GM12878 (cell line): Measurements from ENCODE around the gene MBD2. TPM values are rescaled to one million over a fixed set of nuclear protein-coding genes. Genes with fewer than 3 reads are reported as not detected.

ENCODE experiments used
- ATAC-seq: fragments of 200-7000 bp; cut with Tn5 transposase; 3 replicates; pipeline ENCODE4 v1.9.1; 2020; ENCODE audit warnings: mild to moderate bottlenecking, moderate library complexity
- BruUV-seq: library from RNA; stranded (reverse); fragments of 400-500 nt; replicated peaks from 2 replicates; lab custom pipeline; 2021; lab: Mats Ljungman, UMichigan
- CTCF ChIA-PET: fragments of 300-600 bp; sonication (Branson Sonifier 250); formaldehyde crosslinking; extraction: SDS; loops from one replicate; lab custom pipeline; 2021; ENCODE audit warnings: inconsistent platforms; lab: Yijun Ruan, JAX
- POLR2A ChIA-PET: fragments of 350-600 bp; formaldehyde crosslinking; extraction: SDS; loops from one replicate; lab custom pipeline; 2021; ENCODE audit warnings: inconsistent platforms; lab: Charles Lee
- RAD21 ChIA-PET: fragments of 300-600 bp; sonication (Branson Sonifier 250); formaldehyde crosslinking; loops from one replicate; lab custom pipeline; 2023; ENCODE audit warnings: antibody characterized with exemption; ENCODE audit not compliant: unreplicated experiment; lab: Charles Lee
- SMC1A ChIA-PET: fragments of 300-600 bp; sonication (Branson Sonifier 250); formaldehyde crosslinking; loops from one replicate; lab custom pipeline; 2023; ENCODE audit not compliant: unreplicated experiment, uncharacterized antibody; lab: Charles Lee
- DNase-seq: peaks from one replicate; pipeline ENCODE4 v3.0.0-alpha.2; 2011; ENCODE audit warnings: low read depth, low spot score
- FAIRE-seq: peaks from 3 replicates; lab custom pipeline; 2011; peaks lifted over from hg19 to GRCh38; lab: Jason Lieb, UNC
- H2AFZ ChIP-seq: 2 replicates; pipeline ENCODE4 v1.6.0; 2011; ENCODE audit warnings: low read depth, low read length, control low read depth; ENCODE audit not compliant: control insufficient read depth
- H3K27ac ChIP-seq: 2 replicates; pipeline ENCODE4 v1.5.1; 2011; ENCODE audit warnings: control low read depth; ENCODE audit not compliant: control insufficient read depth, insufficient read depth
- H3K27me3 ChIP-seq, 2 experiments: replicated peaks in 1 of 2; 2 replicates each; pipeline versions ENCODE4 v1.6.0 to v1.6.1; 2011; ENCODE audit warnings: low read length in 1 of 2; ENCODE audit not compliant: control insufficient read depth in 2 of 2, insufficient read depth in 2 of 2
- H3K36me3 ChIP-seq, 2 experiments: 2 replicates each; pipeline ENCODE4 v1.5.1; 2011; ENCODE audit warnings: low read length in 1 of 2; ENCODE audit not compliant: control insufficient read depth in 2 of 2, insufficient read depth in 2 of 2
- H3K4me1 ChIP-seq: 2 replicates; pipeline ENCODE4 v1.6.1; 2011; ENCODE audit warnings: mild to moderate bottlenecking, low read length, moderate library complexity, mixed read lengths; ENCODE audit not compliant: control insufficient read depth, insufficient read depth
- H3K4me2 ChIP-seq: 2 replicates; pipeline ENCODE4 v1.6.0; 2011; ENCODE audit warnings: control low read depth; ENCODE audit not compliant: control insufficient read depth, insufficient read depth
- H3K4me3 ChIP-seq: fragments of 200-600 bp; sonication (generic); 2 replicates; pipeline ENCODE4 v1.5.1; 2016
- H3K79me2 ChIP-seq: 2 replicates; pipeline ENCODE4 v1.6.0; 2011; ENCODE audit warnings: low read length; ENCODE audit not compliant: control insufficient read depth, insufficient read depth
- H3K9ac ChIP-seq: 2 replicates; pipeline ENCODE4 v1.8.0; 2011; ENCODE audit warnings: low read length, control low read depth, mixed read lengths; ENCODE audit not compliant: control insufficient read depth, insufficient read depth
- H3K9me3 ChIP-seq: replicated peaks from 3 replicates; pipeline ENCODE4 v1.5.1; 2011; ENCODE audit warnings: mild to moderate bottlenecking, low read length; ENCODE audit not compliant: control insufficient read depth, insufficient read depth
- H4K20me1 ChIP-seq: 2 replicates; pipeline ENCODE4 v1.6.0; 2011; ENCODE audit not compliant: control insufficient read depth, insufficient read depth
- CREM ChIP-seq: IDR thresholded peaks from 2 replicates; pipeline ENCODE4 v1.6.1; 2014; ENCODE audit warnings: antibody characterized with exemption, low read depth
- EP300 ChIP-seq, 2 experiments: fragments of 150-350 bp in 1 of 2; IDR thresholded peaks; 2 replicates each; pipeline ENCODE4 v1.6.1; 2011 to 2012; ENCODE audit warnings: low read depth in 2 of 2, low read length in 2 of 2, borderline replicate concordance in 1 of 2, improper control_type of control experiment in 1 of 2, inconsistent platforms in 1 of 2; ENCODE audit not compliant: control insufficient read depth in 1 of 2
- EZH2 ChIP-seq: IDR thresholded peaks from 2 replicates; pipeline ENCODE4 v1.6.1; 2012; ENCODE audit warnings: low read depth, mild to moderate bottlenecking, control low read depth, inconsistent platforms, low read length, borderline replicate concordance; ENCODE audit not compliant: control insufficient read depth
- FOXM1 ChIP-seq: IDR thresholded peaks from 2 replicates; pipeline ENCODE4 v1.6.1; 2012; ENCODE audit warnings: low read depth, mild to moderate bottlenecking, inconsistent platforms, low read length, moderate library complexity
- HDAC2 ChIP-seq: fragments of 200-600 bp; sonication (generic); IDR thresholded peaks from 2 replicates; pipeline ENCODE4 v1.6.1; 2017
- PAX8 ChIP-seq: fragments of 450-650 bp; IDR thresholded peaks from 2 replicates; pipeline ENCODE4 v1.6.1; 2017; ENCODE audit warnings: mild to moderate bottlenecking, moderate library complexity
- PML ChIP-seq: IDR thresholded peaks from 2 replicates; pipeline ENCODE4 v1.6.1; 2012; ENCODE audit warnings: low read length, inconsistent platforms
- RAD21 ChIP-seq: IDR thresholded peaks from 2 replicates; pipeline ENCODE4 v1.6.1; 2011; ENCODE audit warnings: mild to moderate bottlenecking, low read depth, low read length, moderate library complexity; ENCODE audit not compliant: insufficient read depth
- SMAD1 ChIP-seq: fragments of 450-650 bp; IDR thresholded peaks from 2 replicates; pipeline ENCODE4 v1.6.1; 2018; ENCODE audit warnings: mild to moderate bottlenecking, low read depth; ENCODE audit not compliant: partially characterized antibody
- STAT1 ChIP-seq: fragments of 450-650 bp; conservative IDR thresholded peaks from 2 replicates; pipeline ENCODE4 v1.6.1; 2014; ENCODE audit warnings: antibody characterized with exemption, mild to moderate bottlenecking
- TARDBP ChIP-seq: IDR thresholded peaks from 2 replicates; pipeline ENCODE4 v1.6.1; 2016; ENCODE audit warnings: borderline replicate concordance
- WGBS: methylation state at CpG from one replicate; pipeline ENCODE4 v1.1.6; 2016; ENCODE audit warnings: low lambda C conversion rate; ENCODE audit not compliant: insufficient replicate concordance, insufficient coverage; ENCODE audit errors: missing lambda C conversion rate; 5-methylcytosine and 5-hydroxymethylcytosine counted together
- in situ Hi-C: fragments of 300-500 bp; cut with MboI; formaldehyde crosslinking; loops from 9 replicates; pipeline ENCODE4 v1.14.3; 2018; ENCODE audit warnings: mixed read lengths
- intact Hi-C: fragments of 100-400 bp; cut with micrococcal nuclease; formaldehyde crosslinking; loops from one replicate; pipeline ENCODE4 v1.14.2; 2022; ENCODE audit not compliant: unreplicated experiment
- polyA plus RNA-seq, 11 experiments: library from polyadenylated mRNA; depleted of rRNA in 4 of 11; unstranded in 6 of 11; stranded (reverse) in 5 of 11; fragments of >200 nt; fragmentation: Nextera tagmentation in 4 of 11; fragmentation: Illumina TruSeq in 1 of 11; extraction: Ambion mirVana in 4 of 11; extraction: Trizol in 1 of 11; gene quantifications; 1 replicate in 1 of 11; 2 replicates in 10 of 11; pipeline versions ENCODE4 v1.2.1 to v1.2.3, GENCODE V29; 2011 to 2016; ENCODE audit warnings: inconsistent platforms in 2 of 11, missing spikeins in 2 of 11, low read depth in 1 of 11
- total RNA-seq, 4 experiments: library from RNA; depleted of rRNA in 3 of 4; stranded (reverse); fragments of >200 nt in 3 of 4; fragmentation: Illumina TruSeq in 1 of 4; extraction: Trizol in 1 of 4; gene quantifications; 2 replicates each; pipeline versions ENCODE4 v1.2.1 to v1.2.3, GENCODE V29; 2013 to 2021

MBD2 gene
- total and polyA plus RNA-seq, 10 of the 15 experiments (the other 5 are each of a cell fraction or from before 2014, with no cell fraction given) = 24.1 to 276 (median 57.9) TPM

- no peak overlapping the region for H3K9ac ChIP-seq
- no peak for FAIRE-seq
- BruUV-seq = no TSS peak
- no peaks in the 10 kb centered on the region for H4K20me1 ChIP-seq
- no peaks in the 10 kb centered on the region for H3K79me2 ChIP-seq
- H3K9me3 ChIP-seq = no peaks in the 10 kb centered on the region; the same call in 2 of the 3 replicates
- no peak for ATAC-seq
- intact Hi-C loops = no loop called here
- no peak overlapping the region for H3K4me3 ChIP-seq
- H3K4me2 ChIP-seq = no peak overlapping the region
- in situ Hi-C loops = no loop called here
- no peak overlapping the region for H3K27ac ChIP-seq
- H3K4me1 ChIP-seq = no peaks in the 10 kb centered on the region
- ChIA-PET POLR2A (no interaction called here), CTCF (interaction anchor here (1.1 kb wide), 1 partner anchor 37 kb away, joined by 5 read pairs; no protein-coding TSS in a partner anchor), SMC1A (interaction anchor here (3.2 kb wide), 1 partner anchor 37 kb away, joined by 9 read pairs; no protein-coding TSS in a partner anchor), RAD21 (no interaction called here)
- no peaks in the 10 kb centered on the region for H3K27me3 ChIP-seq
- no peak for DNase-seq
- WGBS = 95% methylated on average over 5 of the region's 5 CpGs
- no peak overlapping the region for H2AFZ ChIP-seq
- no peak for TF ChIP-seq CREM
- no peak for TF ChIP-seq RAD21
- no peak for TF ChIP-seq SMAD1
- TF ChIP-seq FOXM1 = no peak
- no peak for TF ChIP-seq STAT1
- no peak for TF ChIP-seq TARDBP
- no peak for TF ChIP-seq EZH2
- no peak for TF ChIP-seq HDAC2
- TF ChIP-seq EP300 (IDR thresholded peaks at IDR 0.05; ENCODE audit: borderline replicate concordance in 1 of 2, control insufficient read depth in 1 of 2, low read depth in 2 of 2, low read length in 2 of 2) = no peak
- no peak for TF ChIP-seq PAX8
- no peak for TF ChIP-seq PML
- H3K36me3 ChIP-seq = no peaks in the 10 kb centered on the region
These were observed 9.3 kb upstream of the MBD2 start for GRCh38 chr18:54233747-54234146.
